Chondrocyte (in vitro differentiated cells): Measurements from ENCODE around the gene APBA1. TPM values are rescaled to one million over a fixed set of nuclear protein-coding genes. Genes with fewer than 3 reads are reported as not detected.

Experiments used
- DNase-seq: peaks from one replicate; pipeline ENCODE4 v3.0.0; 2021; ENCODE audit warnings: mixed read lengths, low spot score
- H3K27ac Mint-ChIP-seq: one replicate; pipeline ENCODE4 v1.8.0; 2021; ENCODE audit warnings: mild to moderate bottlenecking, moderate library complexity, mixed read lengths; ENCODE audit not compliant: unreplicated experiment
- H3K27me3 Mint-ChIP-seq: 2 replicates; pipeline ENCODE4 v1.8.0; 2021; ENCODE audit warnings: low read depth, mixed read lengths
- H3K36me3 Mint-ChIP-seq: 2 replicates; pipeline ENCODE4 v1.8.0; 2021; ENCODE audit warnings: low read depth, mixed read lengths
- H3K4me1 Mint-ChIP-seq: 2 replicates; pipeline ENCODE4 v1.8.0; 2021; ENCODE audit warnings: low read depth, mild to moderate bottlenecking, mixed read lengths
- H3K4me3 Mint-ChIP-seq: one replicate; pipeline ENCODE4 v1.8.0; 2021; ENCODE audit warnings: mild to moderate bottlenecking, moderate library complexity, mixed read lengths; ENCODE audit not compliant: unreplicated experiment
- H3K9me3 Mint-ChIP-seq: 2 replicates; pipeline ENCODE4 v1.8.0; 2021; ENCODE audit warnings: low read depth, mixed read lengths
- CTCF ChIP-seq: fragments of 200-600 bp; sonication (generic); IDR thresholded peaks from 2 replicates; pipeline ENCODE4 v1.5.0; 2021; ENCODE audit warnings: antibody characterized with exemption, mild to moderate bottlenecking, moderate library complexity
- total RNA-seq: library from RNA; stranded (reverse); gene quantifications from 3 replicates; pipeline ENCODE4 v1.2.1, GENCODE V29; 2021

APBA1 gene
- total RNA-seq, 1 donor from 2014 or later, result 12.3 TPM

GRCh38 chr9:69678843-69679538, 6.8 kb upstream of the APBA1 start:
- no peak for DNase-seq
- Mint-ChIP-seq H3K9me3 (no peaks in the 10 kb centered on the region), H3K4me1 (peaks cover 14% of the 10 kb centered on the region), H3K27me3 (no peaks in the 10 kb centered on the region), H3K36me3 (no peaks in the 10 kb centered on the region), H3K4me3 (no peak overlapping the region), H3K27ac (no peak overlapping the region)
- no peak for TF ChIP-seq CTCF

- H3K4me1 Mint-ChIP-seq, result peaks cover 20% of the 10 kb centered on the region
Measured at GRCh38 chr9:69677931-69678330, 5.8 kb upstream of the APBA1 start.

GRCh38 chr9:69675563-69675962, 3.4 kb upstream of the APBA1 start:
- Mint-ChIP-seq H3K4me1 (peaks cover 33% of the 10 kb centered on the region), H3K27me3 (no peaks in the 10 kb centered on the region), H3K9me3 (no peaks in the 10 kb centered on the region), H3K36me3 (no peaks in the 10 kb centered on the region), H3K4me3 (no peak overlapping the region), H3K27ac (no peak overlapping the region)
- no peak for DNase-seq
- no peak for TF ChIP-seq CTCF

More at GRCh38 chr9:69677931-69678330, 5.8 kb upstream of the APBA1 start:
- no peak overlapping the region for H3K4me3 Mint-ChIP-seq
- no peaks in the 10 kb centered on the region for H3K36me3 Mint-ChIP-seq
- no peak for TF ChIP-seq CTCF
- no peak overlapping the region for H3K27ac Mint-ChIP-seq
- DNase-seq, result no peak
- no peaks in the 10 kb centered on the region for H3K9me3 Mint-ChIP-seq
- no peaks in the 10 kb centered on the region for H3K27me3 Mint-ChIP-seq

- no peaks in the 10 kb centered on the region for H3K9me3 Mint-ChIP-seq
- peaks cover 33% of the 10 kb centered on the region for H3K4me1 Mint-ChIP-seq
- no peak overlapping the region for H3K4me3 Mint-ChIP-seq
- H3K36me3 Mint-ChIP-seq, result no peaks in the 10 kb centered on the region
- no peak for DNase-seq
- no peak overlapping the region for H3K27ac Mint-ChIP-seq
- no peak for TF ChIP-seq CTCF
- H3K27me3 Mint-ChIP-seq, result no peaks in the 10 kb centered on the region
Measured at GRCh38 chr9:69674716-69675438, 2.7 kb upstream of the APBA1 start.

- no peak overlapping the region for H3K4me3 Mint-ChIP-seq
- DNase-seq, result no peak
- H3K9me3 Mint-ChIP-seq, result no peaks in the 10 kb centered on the region
- no peaks in the 10 kb centered on the region for H3K36me3 Mint-ChIP-seq
- no peak overlapping the region for H3K27ac Mint-ChIP-seq
- no peaks in the 10 kb centered on the region for H3K27me3 Mint-ChIP-seq
- peaks cover 33% of the 10 kb centered on the region for H3K4me1 Mint-ChIP-seq
- TF ChIP-seq CTCF, result no peak
Measured at GRCh38 chr9:69674112-69674685, 2.0 kb upstream of the APBA1 start.
